H9 (cell line): ENCODE measurements around the gene PTGDR. TPM values are rescaled to one million over a fixed set of nuclear protein-coding genes. Genes with fewer than 3 reads are reported as not detected.
A peak's percentile ranks its signal among the peaks of the same experiment; 100 is the strongest.

Experiments
- DNase-seq: peaks from one replicate; pipeline ENCODE4 v3.0.0-alpha.2; 2017
- H2AFZ ChIP-seq: one replicate; pipeline ENCODE4 v1.6.1; 2013; ENCODE audit warnings: mild to moderate bottlenecking, low read length, control low read depth, moderate library complexity
- H2AK5ac ChIP-seq: 2 replicates; pipeline ENCODE4 v1.6.1; 2013; ENCODE audit warnings: low read length, control low read depth, mixed read lengths; ENCODE audit not compliant: insufficient read length
- H2BK120ac ChIP-seq: one replicate; pipeline ENCODE4 v1.6.1; 2013; ENCODE audit warnings: low read depth, mild to moderate bottlenecking, low read length, control low read depth, inconsistent platforms; ENCODE audit not compliant: poor library complexity, severe bottlenecking
- H2BK12ac ChIP-seq: 2 replicates; pipeline ENCODE4 v1.6.1; 2013; ENCODE audit warnings: low read length, control low read depth, mixed read lengths, low read depth; ENCODE audit not compliant: insufficient read length
- H2BK15ac ChIP-seq: 2 replicates; pipeline ENCODE4 v1.6.1; 2013; ENCODE audit warnings: low read depth, low read length, control low read depth
- H2BK20ac ChIP-seq: one replicate; pipeline ENCODE4 v1.6.1; 2013; ENCODE audit warnings: low read depth, mild to moderate bottlenecking, low read length, control low read depth, inconsistent platforms; ENCODE audit not compliant: poor library complexity, severe bottlenecking
- H2BK5ac ChIP-seq: 2 replicates; pipeline ENCODE4 v1.6.1; 2013; ENCODE audit warnings: low read length, control low read depth, mixed read lengths; ENCODE audit not compliant: insufficient read length
- H3K14ac ChIP-seq: 2 replicates; pipeline ENCODE4 v1.6.1; 2013; ENCODE audit warnings: low read length, control low read depth; ENCODE audit not compliant: insufficient read depth
- H3K18ac ChIP-seq: 2 replicates; pipeline ENCODE4 v1.6.1; 2013; ENCODE audit warnings: low read depth, mild to moderate bottlenecking, mixed read lengths, low read length, control low read depth; ENCODE audit not compliant: insufficient read length
- H3K23ac ChIP-seq: 2 replicates; pipeline ENCODE4 v1.6.1; 2013; ENCODE audit warnings: low read length, control low read depth, mixed read lengths, low read depth; ENCODE audit not compliant: insufficient read length
- H3K23me2 ChIP-seq: 2 replicates; pipeline ENCODE4 v1.6.1; 2013; ENCODE audit warnings: low read depth, mild to moderate bottlenecking, mixed read lengths, low read length, control low read depth; ENCODE audit not compliant: insufficient read length, poor library complexity, severe bottlenecking
- H3K27ac ChIP-seq: 2 replicates; pipeline ENCODE4 v1.5.1; 2013; ENCODE audit warnings: low read length, control low read depth, mixed read lengths, low read depth; ENCODE audit not compliant: insufficient read length
- H3K27me3 ChIP-seq: 2 replicates; pipeline ENCODE4 v1.6.1; 2013; ENCODE audit warnings: low read length, control low read depth, inconsistent platforms; ENCODE audit not compliant: insufficient read depth
- H3K4ac ChIP-seq: 2 replicates; pipeline ENCODE4 v1.6.1; 2013; ENCODE audit warnings: low read depth, mild to moderate bottlenecking, control low read depth, inconsistent platforms, low read length, moderate library complexity
- H3K4me1 ChIP-seq: 2 replicates; pipeline ENCODE4 v1.6.1; 2013; ENCODE audit warnings: low read length, control low read depth, inconsistent platforms; ENCODE audit not compliant: insufficient read depth
- H3K4me2 ChIP-seq: 2 replicates; pipeline ENCODE4 v1.6.1; 2013; ENCODE audit warnings: low read length, control low read depth, mixed read lengths; ENCODE audit not compliant: insufficient read length, insufficient read depth
- H3K56ac ChIP-seq: 2 replicates; pipeline ENCODE4 v1.6.1; 2013; ENCODE audit warnings: low read depth, mild to moderate bottlenecking, mixed read lengths, low read length, control low read depth; ENCODE audit not compliant: insufficient read length
- H3K79me1 ChIP-seq: 2 replicates; pipeline ENCODE4 v1.6.1; 2013; ENCODE audit warnings: low read depth, mild to moderate bottlenecking, moderate library complexity, low read length, control low read depth, inconsistent platforms; ENCODE audit not compliant: insufficient read depth, poor library complexity, severe bottlenecking
- H3K79me2 ChIP-seq: 2 replicates; pipeline ENCODE4 v1.6.1; 2013; ENCODE audit warnings: low read length, control low read depth, inconsistent platforms; ENCODE audit not compliant: insufficient read depth
- H3K9ac ChIP-seq: 2 replicates; pipeline ENCODE4 v1.6.1; 2013; ENCODE audit warnings: low read length, control low read depth, mixed read lengths; ENCODE audit not compliant: insufficient read length; ENCODE audit errors: extremely low read depth
- H3K9me3 ChIP-seq: one replicate; pipeline ENCODE4 v1.6.1; 2013; ENCODE audit warnings: low read depth, low read length, inconsistent platforms; ENCODE audit not compliant: control insufficient read depth
- H3T11ph ChIP-seq: one replicate; pipeline ENCODE4 v1.6.1; 2013; ENCODE audit warnings: mild to moderate bottlenecking, low read length, control low read depth, inconsistent platforms
- H4K20me1 ChIP-seq: one replicate; pipeline ENCODE4 v1.6.1; 2013; ENCODE audit not compliant: control insufficient read depth, insufficient read length, insufficient read depth
- H4K5ac ChIP-seq: 2 replicates; pipeline ENCODE4 v1.6.1; 2013; ENCODE audit warnings: low read depth, mild to moderate bottlenecking, mixed read lengths, low read length, control low read depth; ENCODE audit not compliant: insufficient read length
- H4K8ac ChIP-seq: replicated peaks from 2 replicates; pipeline ENCODE4 v1.6.1; 2013; ENCODE audit warnings: low read length, control low read depth, mixed read lengths, low read depth; ENCODE audit not compliant: insufficient read length
- H4K91ac ChIP-seq: 2 replicates; pipeline ENCODE4 v1.6.1; 2013; ENCODE audit warnings: low read depth, mild to moderate bottlenecking, moderate library complexity, mixed read lengths, low read length, control low read depth; ENCODE audit not compliant: insufficient read length
- H3K27ac Mint-ChIP-seq, 3 experiments: 2 replicates in 2 of 3; 3 replicates in 1 of 3; pipeline ENCODE4 v1.8.0; 2020 to 2021; ENCODE audit warnings: mixed read lengths in 3 of 3, mild to moderate bottlenecking in 1 of 3, moderate library complexity in 1 of 3
- H3K27me3 Mint-ChIP-seq: 2 replicates; pipeline ENCODE4 v1.8.0; 2021; ENCODE audit warnings: low read depth, mild to moderate bottlenecking, moderate library complexity, mixed read lengths
- H3K36me3 Mint-ChIP-seq, 3 experiments: 2 replicates in 2 of 3; 3 replicates in 1 of 3; pipeline ENCODE4 v1.8.0; 2020 to 2021; ENCODE audit warnings: low read depth in 3 of 3, mixed read lengths in 3 of 3; ENCODE audit not compliant: insufficient read depth in 1 of 3
- H3K4me1 Mint-ChIP-seq, 2 experiments: 2 replicates each; pipeline ENCODE4 v1.8.0; 2020; ENCODE audit warnings: mixed read lengths in 2 of 2
- H3K4me3 Mint-ChIP-seq, 2 experiments: 2 replicates in 1 of 2; 3 replicates in 1 of 2; pipeline ENCODE4 v1.8.0; 2020 to 2021; ENCODE audit warnings: mild to moderate bottlenecking in 2 of 2, mixed read lengths in 2 of 2, moderate library complexity in 1 of 2
- H3K9me3 Mint-ChIP-seq, 2 experiments: 2 replicates in 1 of 2; 3 replicates in 1 of 2; pipeline ENCODE4 v1.8.0; 2020; ENCODE audit warnings: mild to moderate bottlenecking in 2 of 2, mixed read lengths in 2 of 2, moderate library complexity in 1 of 2
- CTCF ChIP-seq: fragments of 200-600 bp; sonication (generic); conservative IDR thresholded peaks from 3 replicates; pipeline ENCODE4 v1.8.0; 2021; ENCODE audit warnings: antibody characterized with exemption, mild to moderate bottlenecking
- WGBS: extraction: QIAGEN DNeasy Blood & Tissue Kit; methylation state at CpG from one replicate; pipeline ENCODE4 v1.1.7; 2013; ENCODE audit warnings: missing lambda C conversion rate, low lambda C conversion rate, mixed read lengths; ENCODE audit not compliant: insufficient read length; ENCODE audit errors: extremely low coverage; 5-methylcytosine and 5-hydroxymethylcytosine counted together
- total RNA-seq: library from RNA; stranded (reverse); gene quantifications from 2 replicates; pipeline ENCODE4 v1.2.1, GENCODE V29; 2021

Gene PTGDR
- total RNA-seq, 1 experiment from 2014 or later: not detected

- WGBS: no CpG with 5 or more reads among the region's 3 CpGs
- H3K27me3 ChIP-seq: no peaks in the 10 kb centered on the region
- no peak overlapping the region for H3K56ac ChIP-seq
- H4K8ac ChIP-seq: no peak overlapping the region
- H4K5ac ChIP-seq: no peak overlapping the region
- H3K79me1 ChIP-seq: no peaks in the 10 kb centered on the region
- no peak overlapping the region for H3T11ph ChIP-seq
- peaks cover 35 to 36% of the 10 kb centered on the region in 2 experiments for H3K4me1 Mint-ChIP-seq
- H3K27me3 Mint-ChIP-seq: peaks cover 4% of the 10 kb centered on the region
- H2BK5ac ChIP-seq: no peak overlapping the region
- 0 out of 2 replicates have a peak, but pooled peaks cover 6% of the 10 kb centered on the region for H3K4me1 ChIP-seq
- no peak overlapping the region for H3K4ac ChIP-seq
- no peak overlapping the region for H3K23ac ChIP-seq
- no peak overlapping the region for H3K27ac ChIP-seq
- no peak overlapping the region for H3K18ac ChIP-seq
- no peak overlapping the region for H2BK12ac ChIP-seq
- H2BK120ac ChIP-seq: no peak overlapping the region
- no peak overlapping the region for H3K14ac ChIP-seq
- H3K27ac Mint-ChIP-seq: peak overlapping the region in 2 of 3 experiments; percentile 89 to 92; a peak in 3 of 7 replicates
- H3K79me2 ChIP-seq: no peaks in the 10 kb centered on the region
- H3K4me3 Mint-ChIP-seq: no peak overlapping the region; a peak in 1 of 5 replicates
- no peak overlapping the region for H2AFZ ChIP-seq
- H3K36me3 Mint-ChIP-seq: peaks cover 0 to 5% (median 0%) of the 10 kb centered on the region in 3 experiments; a peak in 2 of 7 replicates
- no peak overlapping the region for H2BK15ac ChIP-seq
- TF ChIP-seq CTCF: no peak
- H4K91ac ChIP-seq: no peak overlapping the region
- no peaks in the 10 kb centered on the region for H3K9me3 Mint-ChIP-seq
- H2BK20ac ChIP-seq: no peak overlapping the region
- DNase-seq: no peak
- no peaks in the 10 kb centered on the region for H4K20me1 ChIP-seq
- no peaks in the 10 kb centered on the region for H3K9me3 ChIP-seq
- no peak overlapping the region for H3K9ac ChIP-seq
- H3K4me2 ChIP-seq: no peak overlapping the region
- H3K23me2 ChIP-seq: no peaks in the 10 kb centered on the region
- no peak overlapping the region for H2AK5ac ChIP-seq
Observed at GRCh38 chr14:52253503-52253902, 14.0 kb upstream of the PTGDR start.
